Tibial artery (tissue), 4 donors: ENCODE measurements around the gene OLIG1.

Source experiments
- DNase-seq, 2 donors: peaks; one replicate each; pipeline ENCODE4 v3.0.0-alpha.2; 2019
- H3K27ac ChIP-seq, 2 donors: fragments of 200-600 bp; sonication (generic) in 1 of 2; 1 replicate in 1 of 2; 2 replicates in 1 of 2; pipeline ENCODE4 v1.5.1; 2018 to 2019; ENCODE audit warnings: mild to moderate bottlenecking in 1 of 2
- H3K27me3 ChIP-seq, 2 donors: fragments of 200-600 bp; sonication (generic) in 1 of 2; one replicate each; pipeline versions ENCODE4 v1.5.1 to v1.6.0; 2016 to 2019
- H3K36me3 ChIP-seq, 3 donors: fragments of 200-600 bp; sonication (generic) in 2 of 3; one replicate each; pipeline ENCODE4 v1.5.1; 2016 to 2019; ENCODE audit warnings: mild to moderate bottlenecking in 2 of 3
- H3K4me1 ChIP-seq, 4 donors: fragments of 200-600 bp; sonication (generic) in 2 of 4; 1 replicate in 3 of 4; 2 replicates in 1 of 4; pipeline ENCODE4 v1.5.1; 2016 to 2019
- H3K4me3 ChIP-seq, 2 donors: fragments of 200-600 bp; sonication (generic) in 1 of 2; 1 replicate in 1 of 2; 2 replicates in 1 of 2; pipeline ENCODE4 v1.5.1; 2018 to 2019; ENCODE audit warnings: mild to moderate bottlenecking in 2 of 2
- H3K9me3 ChIP-seq, 3 donors: fragments of 200-600 bp; sonication (generic) in 1 of 3; one replicate each; pipeline ENCODE4 v1.5.1; 2016 to 2019
- CTCF ChIP-seq, 2 experiments: fragments of 200-600 bp in 1 of 2; fragments of 450-650 bp in 1 of 2; IDR thresholded peaks; one replicate each; pipeline ENCODE4 v1.5.1; 2017 to 2019; ENCODE audit warnings: antibody characterized with exemption in 2 of 2, mild to moderate bottlenecking in 1 of 2, moderate library complexity in 1 of 2
- intact Hi-C: fragments of 100-400 bp; cut with DNase I; formaldehyde crosslinking; loops from one replicate; pipeline ENCODE4 v1.15.0; 2023; ENCODE audit warnings: low total_unique reads

The OLIG1 gene

GRCh38 chr21:33112681-33113080 is 42.7 kb downstream of the OLIG1 start:
- Histone ChIP-seq H3K4me3 (no peak overlapping the region), H3K27me3 (peaks cover 0 to 94% of the 10 kb centered on the region in 2 donors), H3K27ac (no peak overlapping the region), H3K9me3 (no peaks in the 10 kb centered on the region), H3K4me1 (peaks cover 0 to 5% (median 0%) of the 10 kb centered on the region in 4 donors), H3K36me3 (no peaks in the 10 kb centered on the region)
- TF ChIP-seq CTCF (IDR thresholded peaks at IDR 0.05), result no peak
- DNase-seq, result no peak
- intact Hi-C loops, result no loop called here

- H3K36me3 ChIP-seq, result no peaks in the 10 kb centered on the region
- H3K27me3 ChIP-seq, result peaks cover 0 to 97% of the 10 kb centered on the region in 2 donors
- no peaks in the 10 kb centered on the region for H3K9me3 ChIP-seq
- no peak overlapping the region for H3K27ac ChIP-seq
- H3K4me3 ChIP-seq, result no peak overlapping the region
- no peak for TF ChIP-seq CTCF (IDR thresholded peaks at IDR 0.05)
- peaks cover 0 to 5% (median 0%) of the 10 kb centered on the region in 4 donors for H3K4me1 ChIP-seq
- DNase-seq, result no peak
- intact Hi-C loops, result no loop called here
Observed at GRCh38 chr21:33113131-33113530, 43.2 kb downstream of the OLIG1 start.

GRCh38 chr21:33114276-33114675 is 44.3 kb downstream of the OLIG1 start:
- intact Hi-C loops, result no loop called here
- no peak overlapping the region for H3K27ac ChIP-seq
- peaks cover 0 to 87% of the 10 kb centered on the region in 2 donors for H3K27me3 ChIP-seq
- H3K9me3 ChIP-seq, result no peaks in the 10 kb centered on the region
- DNase-seq, result no peak
- TF ChIP-seq CTCF (IDR thresholded peaks at IDR 0.05), result no peak
- H3K36me3 ChIP-seq, result no peaks in the 10 kb centered on the region
- H3K4me3 ChIP-seq, result no peak overlapping the region
- H3K4me1 ChIP-seq, result peaks cover 0 to 5% (median 0%) of the 10 kb centered on the region in 4 donors

- TF ChIP-seq CTCF (IDR thresholded peaks at IDR 0.05), result no peak
- H3K9me3 ChIP-seq, result no peaks in the 10 kb centered on the region
- H3K27ac ChIP-seq, result no peak overlapping the region
- H3K4me3 ChIP-seq, result no peak overlapping the region
- no peaks in the 10 kb centered on the region for H3K4me1 ChIP-seq
- H3K36me3 ChIP-seq, result no peaks in the 10 kb centered on the region
- DNase-seq, result no peak
- intact Hi-C loops, result no loop called here
- peaks cover 0 to 73% of the 10 kb centered on the region in 2 donors for H3K27me3 ChIP-seq
Observed at GRCh38 chr21:33115631-33116510, 45.9 kb downstream of the OLIG1 start.

GRCh38 chr21:33116676-33117075 is 46.7 kb downstream of the OLIG1 start:
- no peak for DNase-seq
- Histone ChIP-seq H3K4me1 (no peaks in the 10 kb centered on the region), H3K9me3 (no peaks in the 10 kb centered on the region), H3K36me3 (no peaks in the 10 kb centered on the region), H3K27ac (no peak overlapping the region), H3K4me3 (no peak overlapping the region), H3K27me3 (peaks cover 0 to 69% of the 10 kb centered on the region in 2 donors)
- no peak for TF ChIP-seq CTCF (IDR thresholded peaks at IDR 0.05)
- intact Hi-C loops, result no loop called here
